C1 segment of cervical spinal cord (tissue), 14 donors: ENCODE results near the gene S1PR5.

ENCODE experiments used
- DNase-seq, 14 donors: peaks; one replicate each; lab custom pipeline; 2025; lab: John Stamatoyannopoulos, UW

S1PR5 gene

DNA sequence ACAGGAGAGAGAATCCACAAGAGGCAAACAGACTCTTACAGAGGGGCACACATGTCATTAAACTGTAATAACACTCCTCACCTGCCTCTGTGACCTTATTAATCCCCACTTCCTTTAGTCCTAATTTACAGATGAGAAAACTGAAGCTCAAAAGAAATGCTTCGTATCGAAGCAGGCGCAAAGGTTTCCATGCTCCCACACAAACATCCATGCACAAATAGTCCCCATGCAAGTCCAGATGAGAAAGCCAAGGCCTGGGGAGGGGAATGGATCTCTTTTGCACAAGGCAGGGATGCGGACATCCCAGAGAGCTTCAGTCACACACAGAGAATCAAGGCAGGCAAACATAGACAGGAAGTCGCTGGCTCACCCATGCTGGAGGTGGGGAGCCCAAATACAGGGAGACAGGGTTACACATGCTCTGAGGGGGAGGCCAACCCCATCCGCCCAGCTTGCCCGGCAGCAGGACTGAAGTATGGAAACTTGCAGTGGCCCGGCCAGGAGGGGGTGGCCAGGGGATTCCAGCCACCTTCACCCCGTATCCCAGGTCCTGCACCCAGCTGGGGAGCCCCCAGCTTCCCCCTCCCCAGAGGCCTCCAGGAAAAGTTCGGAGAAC is 468 bp downstream of the S1PR5 start:
- peak in 4 of 14 donors; percentile 31 to 74 (median 52) for DNase-seq

DNA sequence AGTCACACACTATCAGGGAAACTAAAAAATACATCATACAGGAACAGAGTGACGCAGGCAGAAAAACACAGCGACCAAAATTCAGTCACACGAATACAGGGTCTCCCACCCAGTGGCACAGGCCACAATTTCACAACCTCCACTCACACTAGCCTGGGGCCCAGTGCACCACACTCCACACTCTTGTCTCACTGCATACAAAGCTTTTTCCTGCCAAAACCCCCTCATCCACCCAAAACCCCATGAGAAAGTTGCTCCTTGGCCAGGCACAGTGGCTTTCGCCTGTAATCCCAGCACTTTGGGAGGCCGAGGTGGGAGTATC is 1.2 kb downstream of the S1PR5 start:
- peak in 2 of 14 donors; percentile 20 to 37 for DNase-seq

DNA sequence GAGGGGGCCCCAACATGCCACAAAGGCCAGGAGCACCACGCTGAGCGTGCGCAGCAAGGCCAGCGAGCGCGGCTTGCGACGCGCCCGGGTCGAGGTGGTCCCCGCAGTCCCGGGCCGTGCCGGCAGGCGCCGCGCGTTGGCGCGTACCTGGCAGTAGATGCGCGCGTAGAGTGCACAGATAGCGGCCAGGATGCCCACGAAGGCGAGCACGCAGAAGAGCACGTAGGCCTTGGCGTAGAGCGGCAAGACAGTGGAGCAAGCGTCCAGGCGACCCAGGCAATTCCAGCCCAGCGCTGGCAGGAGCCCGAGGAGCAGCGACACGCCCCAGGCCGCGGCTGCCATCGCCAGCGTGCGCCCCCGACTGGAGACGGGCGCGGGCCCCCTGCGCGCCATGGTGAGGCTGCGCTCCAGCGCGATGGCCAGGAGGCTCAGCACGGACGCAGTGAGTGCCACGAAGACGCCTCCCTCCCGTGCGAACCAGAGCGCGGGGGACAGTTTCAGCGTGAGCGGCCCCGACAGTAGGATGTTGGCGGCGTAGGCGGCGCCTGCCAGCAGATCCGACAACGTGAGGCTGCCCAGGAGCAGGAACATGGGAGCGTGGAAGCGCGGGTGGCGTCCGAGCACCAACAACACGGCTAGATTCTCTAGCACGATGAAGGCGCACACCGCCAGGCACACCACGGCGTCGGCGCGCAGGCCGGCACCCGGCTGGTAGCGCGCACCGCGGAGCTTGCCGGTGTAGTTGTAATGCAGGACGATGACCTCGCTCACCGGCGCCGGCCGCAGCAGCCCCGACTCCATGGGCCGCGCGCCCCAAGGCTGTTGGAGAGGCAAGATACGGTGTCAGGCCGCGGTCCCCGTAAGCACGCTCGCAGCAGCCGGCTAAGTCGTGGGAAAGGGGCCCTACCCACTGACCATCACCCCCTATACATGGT is 2.8 kb downstream of the S1PR5 start:
- peak in 2 of 14 donors; percentile 33 to 45 for DNase-seq

DNA sequence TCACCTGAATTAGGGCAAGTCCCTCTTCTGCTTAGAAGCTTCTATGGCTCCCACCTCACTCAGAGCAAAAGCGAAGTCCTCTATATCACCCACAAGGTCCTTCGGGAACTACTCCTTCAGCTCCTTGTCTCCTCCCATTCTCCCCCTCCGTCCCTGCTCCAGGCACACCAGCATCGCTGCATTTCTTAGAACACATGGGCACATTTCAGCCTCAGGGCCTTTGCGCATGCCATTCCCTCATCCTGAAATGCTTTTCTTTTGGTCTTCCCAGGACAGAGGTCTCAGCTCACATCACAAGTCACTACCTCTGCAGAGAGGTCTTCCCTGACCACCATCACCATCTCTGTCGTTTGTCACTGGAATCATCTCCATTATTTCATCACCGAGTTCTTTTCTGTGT is 4.0 kb downstream of the S1PR5 start:
- no peak for DNase-seq

DNA sequence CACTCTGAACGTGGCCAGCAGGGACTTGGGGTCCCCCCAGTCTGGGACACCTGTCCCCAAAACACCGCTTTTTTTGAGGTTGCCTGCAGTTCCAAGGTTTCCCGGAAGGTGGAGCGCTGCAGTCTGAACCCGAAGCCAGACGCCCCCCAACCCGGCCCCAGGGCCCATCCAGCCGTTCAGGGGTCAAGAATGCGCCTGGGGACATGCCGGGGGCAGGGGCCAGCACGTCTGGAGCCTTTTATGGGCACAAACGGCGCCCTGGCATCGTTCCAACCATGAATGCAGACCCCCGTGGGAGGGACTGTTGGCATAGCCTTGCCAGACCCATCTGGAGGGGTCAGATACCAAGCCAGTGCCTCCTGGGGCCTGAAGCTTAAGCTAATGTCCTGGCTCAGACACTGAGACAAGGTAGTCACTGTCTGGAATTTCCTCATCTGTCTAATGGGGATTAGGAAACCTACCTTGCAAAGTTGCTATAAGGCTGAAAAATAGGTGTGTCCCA is 6.9 kb downstream of the S1PR5 start:
- DNase-seq, result peak in 2 of 14 donors; percentile 1 to 8

DNA sequence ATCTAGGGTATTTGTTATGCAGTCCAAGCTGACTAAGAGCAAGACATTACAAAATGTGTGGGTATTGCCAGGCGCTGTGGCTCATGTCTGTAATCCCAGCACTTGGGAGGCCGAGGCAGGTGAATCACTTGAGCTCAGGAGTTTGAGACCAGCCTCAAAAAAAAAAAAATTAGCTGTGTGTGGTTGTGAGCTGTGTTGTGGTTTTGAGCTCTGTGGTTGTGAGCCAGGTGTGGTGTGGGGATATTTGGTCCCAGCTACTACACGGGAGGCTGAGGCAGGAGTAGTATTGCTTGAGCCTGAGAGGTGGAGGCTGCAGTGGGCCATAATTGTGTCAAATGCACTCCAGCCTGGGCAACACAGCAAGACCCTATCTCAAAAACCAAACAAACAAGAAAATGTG is 8.5 kb downstream of the S1PR5 start:
- DNase-seq, result no peak

DNA sequence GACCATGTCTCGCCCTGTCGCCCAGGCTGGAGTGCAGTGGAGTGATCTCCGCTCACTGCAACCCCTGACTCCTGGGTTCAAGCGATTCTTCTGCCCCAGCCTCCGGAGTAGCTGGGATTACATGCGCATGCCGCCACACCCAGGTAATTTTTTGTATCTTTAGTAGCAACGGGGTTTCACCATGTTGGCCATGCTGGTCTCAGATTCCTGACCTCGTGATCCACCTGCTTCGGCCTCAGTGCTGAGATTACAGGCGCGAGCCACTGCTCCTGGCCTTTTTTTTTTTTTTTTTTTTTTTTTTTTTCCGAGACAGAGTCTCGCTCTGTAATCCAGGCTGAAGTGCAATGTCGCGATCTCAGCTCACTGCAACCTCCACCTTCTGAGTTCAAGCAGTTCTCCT is 9.2 kb downstream of the S1PR5 start:
- no peak for DNase-seq

DNA sequence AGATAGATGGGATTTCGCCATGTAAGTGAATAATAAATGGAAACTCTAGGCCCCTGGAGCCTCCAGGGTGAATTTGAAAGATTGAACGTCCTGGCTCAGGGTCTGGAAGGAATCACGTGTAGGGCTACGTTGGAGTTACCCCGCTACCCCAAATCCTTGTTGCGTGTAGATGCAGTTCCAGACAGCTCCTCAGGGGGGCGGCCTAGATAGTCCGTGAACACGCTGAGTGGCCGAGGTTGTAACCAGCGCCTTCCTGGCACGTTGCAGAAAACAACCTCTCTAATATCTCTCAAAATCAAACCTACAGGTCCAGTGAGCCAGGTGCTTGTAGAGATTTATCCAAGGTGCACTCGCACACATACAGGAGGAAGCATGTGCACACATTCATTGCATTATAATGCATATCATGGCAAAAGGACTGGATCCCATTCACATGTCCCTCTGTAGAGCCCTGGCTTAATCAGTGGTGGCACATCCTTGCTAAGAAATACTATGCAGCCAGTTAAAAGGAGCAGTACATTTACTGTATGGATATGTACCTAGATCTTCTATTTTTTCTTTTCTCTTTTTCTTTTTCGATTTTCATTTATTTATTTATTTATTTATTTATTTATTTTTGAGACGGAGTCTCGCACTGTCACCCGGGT is 11.5 kb downstream of the S1PR5 start:
- peak in 9 of 14 donors; percentile 3 to 52 (median 42) for DNase-seq

DNA sequence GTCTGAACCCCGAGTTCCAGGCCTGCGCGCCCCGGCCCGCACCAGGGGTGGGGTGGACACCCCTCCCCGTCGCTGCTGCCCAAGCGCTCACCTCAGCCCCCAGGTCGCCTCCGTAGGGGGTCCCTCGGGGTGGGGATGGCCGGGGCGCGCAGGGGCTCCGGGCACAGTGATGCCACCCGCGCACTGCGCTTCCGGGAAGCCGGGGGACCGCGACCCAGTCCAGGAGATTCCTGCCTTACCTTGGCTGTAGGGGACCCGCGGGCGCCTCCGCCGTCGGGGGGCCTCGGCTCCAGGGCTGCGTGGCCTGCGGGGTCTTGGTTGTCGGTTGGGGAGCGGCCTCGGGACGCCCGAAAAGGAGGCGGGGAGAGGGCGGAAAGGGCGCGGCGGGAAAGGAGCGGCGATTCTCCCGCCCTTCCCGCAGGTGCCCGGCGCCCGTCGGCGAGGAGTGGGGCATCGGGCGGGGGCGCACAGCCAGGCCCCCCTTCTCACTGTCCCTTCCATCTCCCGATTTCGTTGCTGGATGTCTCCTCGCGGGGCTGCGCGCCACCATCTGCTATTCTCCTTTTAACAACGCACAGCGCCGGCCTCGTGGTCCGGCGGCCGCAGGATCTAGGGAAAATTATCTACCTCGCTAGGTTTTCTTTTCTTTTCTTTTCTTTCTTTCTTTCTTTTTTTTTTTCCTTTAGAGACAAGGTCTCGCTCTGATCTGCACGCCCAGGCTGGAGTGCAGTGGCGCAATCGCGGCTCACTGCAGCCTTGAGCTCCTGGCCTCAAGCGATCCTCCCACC is 14.1 kb downstream of the S1PR5 start, which contains the start of gene KEAP1:
KEAP1 (minus strand) TSS at position 355 of the 788 bp plus-strand sequence. CDS start 3,323 bp downstream, outside the sequence.
- peak in 6 of 14 donors; percentile 36 to 74 (median 62) for DNase-seq

DNA sequence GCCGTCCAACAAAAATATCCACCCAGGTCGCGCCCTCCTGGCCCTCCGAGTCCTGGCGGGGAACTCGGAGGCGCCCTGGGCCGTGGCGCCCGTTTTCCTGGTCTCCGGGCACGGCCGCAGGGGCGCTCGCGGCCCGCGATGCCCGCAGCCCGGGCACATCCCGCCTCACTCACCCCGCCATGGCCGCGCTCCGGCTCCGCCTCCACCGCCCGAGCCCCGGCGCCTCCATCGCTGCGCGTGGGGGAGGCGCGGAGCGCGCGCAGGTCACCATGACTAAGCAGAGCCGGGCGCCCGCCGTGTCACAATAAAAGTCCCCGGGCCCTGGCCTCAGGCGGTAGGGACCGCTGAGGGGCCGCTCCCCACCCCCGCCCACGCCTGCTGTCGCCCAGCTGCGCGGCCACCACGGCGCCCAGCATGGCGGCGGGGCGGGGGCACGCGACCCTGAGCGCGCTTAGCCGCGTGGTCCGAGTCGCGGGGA is 14.7 kb downstream of the S1PR5 start:
- peak; percentile 14 to 94 (median 84) for DNase-seq

DNA sequence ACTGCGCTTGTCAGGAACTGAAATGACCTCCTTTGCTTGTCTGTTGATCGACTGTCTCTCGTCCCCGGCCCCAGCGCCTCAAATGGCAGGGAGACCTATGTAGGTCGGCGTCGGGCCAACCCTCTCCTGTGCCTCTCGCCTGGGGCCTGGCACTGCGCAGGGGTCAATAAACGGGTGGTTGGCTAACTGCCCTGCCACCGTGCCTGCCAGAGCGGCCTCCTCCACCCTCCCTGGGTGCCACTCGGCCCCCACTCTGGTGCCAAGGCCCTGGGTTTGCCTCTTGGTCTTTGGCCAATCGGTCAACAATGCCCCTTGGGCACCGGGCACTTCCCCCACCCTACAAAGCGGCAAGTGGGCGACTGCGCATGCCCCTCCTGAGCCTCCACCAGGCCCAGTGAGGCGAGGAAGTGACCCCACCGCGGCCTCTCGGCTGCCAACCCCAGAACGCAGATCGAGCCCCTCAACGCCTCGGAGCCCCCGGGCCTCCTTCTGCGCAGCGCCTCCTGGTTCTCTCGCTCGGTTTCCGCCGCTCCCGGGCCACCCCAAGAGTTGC is 15.2 kb downstream of the S1PR5 start:
- DNase-seq, result peak in 13 of 14 donors; percentile 34 to 92 (median 76)

DNA sequence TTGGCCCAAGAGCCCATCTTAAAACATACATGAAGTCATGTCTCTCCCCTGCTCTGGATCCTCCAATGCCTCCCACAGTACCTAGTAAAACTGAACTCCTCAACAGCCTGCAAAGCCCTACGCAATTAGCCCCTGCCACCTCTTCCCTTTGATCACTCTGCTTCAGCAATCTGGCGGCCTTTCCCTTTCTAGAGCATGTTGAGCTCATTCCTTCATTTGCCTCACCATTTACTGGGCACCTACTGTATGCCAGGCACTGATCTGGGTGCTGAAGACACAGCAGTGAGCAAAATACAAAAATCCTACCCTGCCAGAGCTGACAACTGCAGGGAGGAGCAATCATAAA is 17.0 kb downstream of the S1PR5 start:
- DNase-seq, result no peak

DNA sequence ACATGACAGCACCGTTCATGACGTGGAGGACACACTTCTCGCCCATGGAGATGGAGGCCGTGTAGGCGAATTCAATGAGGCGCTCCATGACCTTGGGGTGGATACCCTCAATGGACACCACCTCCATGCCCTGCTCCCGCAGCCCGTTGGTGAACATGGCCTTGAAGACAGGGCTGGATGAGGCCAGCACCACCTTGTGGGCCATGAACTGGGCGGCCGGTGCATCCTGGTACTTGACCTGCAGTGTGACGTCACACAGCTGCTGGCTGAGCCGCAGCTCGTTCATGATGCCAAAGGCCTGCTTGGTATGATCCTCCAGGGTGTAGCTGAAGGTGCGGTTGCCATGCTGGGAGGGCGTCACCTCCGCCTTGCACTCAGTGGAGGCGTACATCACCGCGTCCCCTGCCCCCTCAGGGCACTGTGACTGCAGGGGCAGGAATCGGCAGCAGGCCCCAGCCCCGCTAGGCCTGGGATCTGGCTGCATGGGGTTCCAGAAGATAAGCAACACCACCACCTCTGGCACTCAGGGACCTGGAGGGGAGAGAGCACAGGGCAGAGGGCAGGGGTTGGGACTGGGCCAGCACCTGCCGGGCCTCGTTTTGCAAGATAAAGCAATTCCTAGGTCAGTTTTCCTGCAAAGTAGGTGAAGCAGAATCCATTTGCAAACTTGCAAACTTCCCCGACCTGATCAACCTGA is 17.5 kb downstream of the S1PR5 start:
- no peak for DNase-seq

DNA sequence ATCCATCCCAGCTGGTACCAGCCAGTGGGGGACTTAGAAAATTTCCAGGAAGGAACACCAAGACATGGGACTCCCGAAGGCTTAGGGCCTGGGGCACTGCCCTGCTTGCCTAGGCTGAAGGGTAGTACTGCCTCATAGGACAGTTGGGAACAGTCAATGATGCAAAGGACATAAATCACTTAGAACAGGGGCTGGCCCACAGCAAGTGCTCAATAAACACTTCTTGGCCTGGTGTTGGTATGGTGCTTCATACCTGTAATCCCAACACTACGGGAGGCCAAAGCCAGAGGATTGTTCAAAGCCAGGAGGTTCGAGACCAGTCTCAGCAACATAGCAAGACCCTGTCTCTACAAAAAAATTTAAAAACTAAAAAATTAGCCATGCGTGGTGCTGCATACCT is 19.9 kb downstream of the S1PR5 start:
- DNase-seq, result no peak

DNA sequence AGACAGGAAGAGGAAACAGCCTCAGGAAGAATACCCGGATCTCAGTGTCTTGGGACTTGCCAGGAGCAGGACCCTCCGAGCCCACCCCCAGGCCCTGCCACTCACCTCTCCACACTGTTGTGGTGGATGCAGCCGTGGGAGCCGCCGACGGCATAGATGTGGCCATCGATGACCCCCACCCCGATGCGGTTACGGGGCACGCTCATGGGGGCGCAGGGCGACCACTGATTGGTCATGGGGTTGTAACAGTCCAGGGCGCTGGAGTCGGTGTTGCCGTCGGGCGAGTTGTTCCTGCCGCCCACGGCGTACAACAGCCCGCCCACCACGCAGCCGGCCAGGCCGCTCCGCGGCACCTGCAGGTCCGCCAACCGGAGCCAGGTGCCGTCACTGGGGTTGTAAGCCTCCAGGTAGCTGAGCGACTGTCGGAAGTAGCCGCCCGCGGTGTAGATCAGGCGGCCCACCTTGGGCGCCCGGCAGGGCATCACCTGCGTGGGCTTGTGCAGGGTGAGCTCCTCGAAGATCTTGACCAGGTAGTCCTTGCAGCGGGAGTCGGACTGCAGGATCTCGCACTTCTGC is 25.7 kb downstream of the S1PR5 start:
- no peak for DNase-seq

DNA sequence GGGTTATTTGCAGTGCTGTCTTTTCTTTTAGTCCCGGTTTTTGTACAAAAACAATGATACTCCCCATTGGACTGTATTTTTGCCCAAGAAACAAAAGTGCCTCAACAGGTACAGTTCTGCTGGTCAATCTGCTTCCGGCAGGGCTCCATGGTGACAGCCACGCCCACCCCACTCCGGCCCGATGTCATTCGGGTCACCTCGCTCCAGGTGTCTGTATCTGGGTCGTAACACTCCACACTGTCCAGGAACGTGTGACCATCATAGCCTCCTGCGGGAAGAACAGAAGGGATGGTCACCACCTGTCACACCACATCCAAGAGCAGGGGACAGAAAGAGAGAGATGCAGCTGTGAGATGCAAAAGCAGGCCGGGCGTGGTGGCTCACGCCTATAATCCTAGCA is 30.7 kb downstream of the S1PR5 start:
- no peak for DNase-seq

DNA sequence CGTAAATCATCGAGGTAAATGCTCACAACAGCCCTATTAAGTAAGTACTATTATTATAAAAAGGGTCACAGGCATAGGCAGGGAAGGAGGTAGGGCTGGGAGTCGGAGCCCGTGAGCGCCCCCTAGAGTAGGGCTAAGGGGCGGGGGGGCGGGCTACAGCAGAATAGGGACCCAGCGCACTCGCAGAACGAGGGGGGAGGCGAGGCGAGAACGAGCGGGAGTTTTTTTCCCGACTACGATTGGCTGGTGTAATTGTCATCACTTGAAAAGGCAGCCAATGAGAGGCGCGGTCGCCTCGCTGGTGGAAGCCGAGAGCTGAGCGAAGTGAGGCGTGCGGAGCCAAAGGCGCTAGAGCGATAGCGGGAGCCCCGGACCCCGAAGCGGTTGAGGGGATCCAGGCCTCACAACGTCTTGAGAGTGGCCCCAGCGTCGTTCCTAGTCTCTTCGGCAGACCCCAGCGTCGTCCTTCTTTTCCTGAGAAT is 38.3 kb downstream of the S1PR5 start:
- peak; percentile 18 to 94 (median 87) for DNase-seq

DNA sequence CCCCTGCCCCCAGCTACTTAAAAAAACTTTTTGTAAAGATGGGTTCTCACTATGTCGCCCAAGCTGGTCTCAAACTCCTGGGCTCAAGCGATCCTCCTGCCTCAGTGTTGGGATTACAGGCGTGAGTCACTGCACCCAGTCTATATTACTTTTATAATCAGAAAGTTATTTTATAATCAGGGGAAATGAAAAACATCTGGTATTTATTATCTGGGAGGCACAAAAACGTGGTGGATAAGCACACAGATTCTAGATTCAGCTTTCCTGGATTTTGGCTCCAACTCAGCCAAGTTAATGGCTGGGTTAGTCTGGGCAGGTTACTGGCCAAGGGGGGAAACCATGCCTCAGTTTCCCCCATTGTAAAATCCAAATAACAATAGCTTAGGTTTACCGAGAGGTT is 38.8 kb downstream of the S1PR5 start:
- no peak for DNase-seq

DNA sequence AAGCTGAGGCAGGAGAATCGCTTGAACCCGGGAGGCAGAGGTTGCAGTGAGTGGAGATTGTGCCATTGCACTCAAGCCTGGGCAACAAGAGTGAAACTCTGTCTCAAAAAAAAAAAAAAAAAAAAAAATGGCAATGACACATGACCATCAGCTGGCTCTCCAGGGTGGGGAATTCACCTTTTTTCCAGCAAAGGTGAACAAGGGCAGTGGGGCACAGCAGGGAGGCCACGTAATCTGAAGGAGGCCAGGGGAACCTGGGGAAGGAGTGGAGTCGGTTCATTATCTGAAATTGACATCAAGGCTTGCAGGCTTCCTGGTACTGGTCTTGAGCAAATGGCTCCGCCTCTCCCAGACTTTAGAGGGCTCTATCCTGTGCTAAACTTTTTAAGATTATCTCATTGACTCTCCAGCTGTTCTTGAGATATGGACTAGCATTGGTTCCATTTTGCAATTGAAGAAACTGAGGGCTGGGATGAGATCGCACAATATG is 42.2 kb downstream of the S1PR5 start:
- DNase-seq, result no peak

DNA sequence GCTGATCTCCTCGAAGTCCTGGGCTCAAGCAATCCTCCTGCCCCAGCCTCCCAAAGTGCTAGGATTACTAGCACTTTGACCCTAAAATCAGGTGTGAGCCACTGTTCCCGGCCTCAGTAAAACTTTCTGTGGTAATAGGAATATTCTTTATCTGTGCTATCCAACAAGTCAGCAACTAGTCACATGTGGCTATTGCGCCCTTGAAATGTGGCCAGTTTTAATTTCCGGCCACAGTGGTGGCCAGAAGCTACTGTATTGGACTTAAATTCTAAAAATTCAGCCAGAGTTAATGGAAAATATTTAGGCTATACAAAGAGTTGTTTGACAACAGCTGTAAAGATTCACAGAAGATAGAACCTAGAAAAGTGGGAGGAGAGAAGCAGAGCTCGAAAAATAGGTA is 44.1 kb downstream of the S1PR5 start:
- DNase-seq, result no peak
